H1 (cell line): ENCODE data around the gene CELF2. TPM values are rescaled to one million over a fixed set of nuclear protein-coding genes. Genes with fewer than 3 reads are reported as not detected.

Experiments used
- CHD2 ChIP-seq: IDR thresholded peaks from 2 replicates; pipeline ENCODE4 v1.6.1; 2012; ENCODE audit warnings: low read length, improper control_type of control experiment
- CREB1 ChIP-seq: IDR thresholded peaks from 2 replicates; pipeline ENCODE4 v1.6.1; 2012; ENCODE audit warnings: inconsistent platforms
- KDM1A ChIP-seq: fragments of 200-600, 300-600 bp; sonication (generic); IDR thresholded peaks from 2 replicates; pipeline ENCODE4 v1.7.1; 2016; ENCODE audit warnings: mild to moderate bottlenecking, low read length, borderline replicate concordance
- RAD21 ChIP-seq, 2 experiments: IDR thresholded peaks in 1 of 2; conservative IDR thresholded peaks in 1 of 2; 2 replicates each; pipeline ENCODE4 v1.6.1; 2011; ENCODE audit warnings: low read depth in 2 of 2, low read length in 2 of 2, improper control_type of control experiment in 1 of 2, inconsistent platforms in 1 of 2, mild to moderate bottlenecking in 1 of 2, moderate library complexity in 1 of 2
- RXRA ChIP-seq: IDR thresholded peaks from 2 replicates; pipeline ENCODE4 v1.6.1; 2011; ENCODE audit warnings: low read depth, mild to moderate bottlenecking, low read length, moderate library complexity; ENCODE audit not compliant: insufficient read depth
- TAF1 ChIP-seq: IDR thresholded peaks from 2 replicates; pipeline ENCODE4 v1.6.1; 2011; ENCODE audit warnings: mild to moderate bottlenecking, low read depth, low read length
- polyA plus RNA-seq, 7 experiments: library from polyadenylated mRNA; depleted of rRNA in 3 of 7; stranded (reverse) in 5 of 7; unstranded in 2 of 7; fragments of >200 nt in 5 of 7; fragments of 200-250 nt in 2 of 7; gene quantifications; 1 replicate in 5 of 7; 2 replicates in 1 of 7; 4 replicates in 1 of 7; pipeline versions ENCODE4 v1.2.1 to v1.2.3, GENCODE V29; 2011 to 2013; ENCODE audit warnings: missing spikeins in 2 of 7, mixed read lengths in 2 of 7
- total RNA-seq: library from RNA; stranded (reverse); fragmentation: NEBNext Ultra II Directional; extraction: Animal tissue kit (Norgen Biotek cat#: 25700); gene quantifications from 2 replicates; pipeline ENCODE4 v1.2.1, GENCODE V29; 2021

CELF2 gene
- total and polyA plus RNA-seq, 2 of the 8 experiments (the other 6 are each of a cell fraction or from before 2014, with no cell fraction given), result 18.3 to 22.7 TPM

- TF ChIP-seq CREB1 (no peak), RAD21 (IDR thresholded peaks at IDR 0.05 in 1 of 2, conservative IDR thresholded peaks at IDR 0.05 in 1 of 2; ENCODE audit: low read depth in 2 of 2, low read length in 2 of 2) (no peak), TAF1 (no peak), RXRA (no peak), CHD2 (no peak), KDM1A (no peak)
Observed at GRCh38 chr10:11326913-11327616, 309.4 kb downstream of the CELF2 start (continued).
